PC-3 (cell line): ENCODE results near the gene FIBCD1.

Experiments used
- CTCF ChIP-seq: fragments of 300-600 bp; sonication (generic); conservative IDR thresholded peaks from 2 replicates; pipeline ENCODE4 v1.5.1; 2017; ENCODE audit warnings: antibody characterized with exemption, low read depth, mild to moderate bottlenecking, low read length
- EZH2 ChIP-seq: fragments of 300-600 bp; sonication (generic); IDR thresholded peaks from one replicate; pipeline ENCODE4 v1.6.1; 2017; ENCODE audit warnings: antibody characterized with exemption, mild to moderate bottlenecking, low read length; ENCODE audit not compliant: unreplicated experiment
- EZH2phosphoT487 ChIP-seq: fragments of 300-600 bp; sonication (generic); IDR thresholded peaks from 2 replicates; pipeline ENCODE4 v1.6.1; 2018; ENCODE audit warnings: mild to moderate bottlenecking, antibody characterized with exemption, low read length, borderline replicate concordance

- TF ChIP-seq EZH2 (no peak), CTCF (no peak), EZH2phosphoT487 (no peak)
These were observed 13.9 kb downstream of the FIBCD1 start for GRCh38 chr9:130925050-130925678.
